Measurements from ENCODE around the gene CYB5D1.
A peak's percentile ranks its signal among the peaks of the same experiment; 100 is the strongest.

CYB5D1 gene

DNA sequence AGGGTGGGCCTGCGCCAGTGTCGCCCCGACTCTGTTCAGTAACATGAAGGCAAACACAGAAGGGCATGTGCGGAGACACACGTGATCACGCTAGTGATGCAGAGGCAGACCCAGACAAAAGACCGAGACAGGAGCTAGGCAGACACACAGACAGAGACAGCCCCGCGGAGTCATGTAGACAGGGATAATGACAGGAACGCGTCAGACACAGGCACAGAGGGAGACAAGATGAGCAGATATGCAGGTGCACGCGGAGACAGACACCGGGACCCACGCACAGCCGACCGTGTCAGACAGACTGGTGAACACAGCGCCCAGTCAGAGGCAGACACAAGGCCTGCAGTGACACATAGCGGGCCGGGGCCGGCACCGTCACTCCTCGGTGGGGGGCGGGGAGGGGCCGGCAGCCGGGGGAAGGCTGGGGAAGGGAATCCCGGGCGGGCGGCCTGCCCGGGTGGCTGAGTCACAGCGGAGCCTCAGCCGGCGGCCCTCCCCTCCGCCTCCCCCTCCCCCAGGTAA, 16.3 kb upstream of the CYB5D1 start:
- H3K4me3 ChIP-seq (ENCODE audit: control insufficient read depth, low read depth, low read length): peak overlapping the region; percentile 68
- peak; percentile 88 for DNase-seq (ENCODE audit: low read depth)
- TF ChIP-seq, protein P1, sequence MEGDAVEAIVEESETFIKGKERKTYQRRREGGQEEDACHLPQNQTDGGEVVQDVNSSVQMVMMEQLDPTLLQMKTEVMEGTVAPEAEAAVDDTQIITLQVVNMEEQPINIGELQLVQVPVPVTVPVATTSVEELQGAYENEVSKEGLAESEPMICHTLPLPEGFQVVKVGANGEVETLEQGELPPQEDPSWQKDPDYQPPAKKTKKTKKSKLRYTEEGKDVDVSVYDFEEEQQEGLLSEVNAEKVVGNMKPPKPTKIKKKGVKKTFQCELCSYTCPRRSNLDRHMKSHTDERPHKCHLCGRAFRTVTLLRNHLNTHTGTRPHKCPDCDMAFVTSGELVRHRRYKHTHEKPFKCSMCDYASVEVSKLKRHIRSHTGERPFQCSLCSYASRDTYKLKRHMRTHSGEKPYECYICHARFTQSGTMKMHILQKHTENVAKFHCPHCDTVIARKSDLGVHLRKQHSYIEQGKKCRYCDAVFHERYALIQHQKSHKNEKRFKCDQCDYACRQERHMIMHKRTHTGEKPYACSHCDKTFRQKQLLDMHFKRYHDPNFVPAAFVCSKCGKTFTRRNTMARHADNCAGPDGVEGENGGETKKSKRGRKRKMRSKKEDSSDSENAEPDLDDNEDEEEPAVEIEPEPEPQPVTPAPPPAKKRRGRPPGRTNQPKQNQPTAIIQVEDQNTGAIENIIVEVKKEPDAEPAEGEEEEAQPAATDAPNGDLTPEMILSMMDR (conservative IDR thresholded peaks at IDR 0.05; ENCODE audit: control insufficient read depth, insufficient read depth, low read depth, low read length): no peak

DNA sequence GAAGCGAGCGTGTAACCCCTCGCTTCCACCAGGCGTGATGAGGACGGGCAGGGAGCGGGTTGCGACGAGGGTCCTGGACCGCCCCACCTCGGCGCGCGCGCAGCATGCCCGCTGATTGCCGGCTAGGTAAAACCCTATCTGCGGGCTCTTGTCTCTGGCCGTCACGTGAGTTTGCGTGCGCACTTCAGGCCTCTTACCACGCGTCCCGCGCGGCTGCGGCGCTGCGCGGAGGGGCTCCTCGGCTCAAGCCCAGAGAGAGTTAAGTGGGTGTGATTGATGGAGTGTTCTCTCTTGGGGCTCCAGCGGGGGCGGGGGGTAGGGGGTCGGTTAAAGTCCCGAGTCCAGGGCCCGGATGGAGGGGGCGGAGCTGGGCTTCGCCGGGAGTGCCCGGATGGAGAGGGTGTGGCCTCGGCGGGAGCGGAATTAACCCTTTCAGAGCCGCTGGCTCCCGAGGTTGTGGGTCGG, 15.9 kb upstream of the CYB5D1 start:
- TF ChIP-seq, protein P1 (conservative IDR thresholded peaks at IDR 0.05; ENCODE audit: control insufficient read depth, insufficient read depth, low read depth, low read length): no peak
- peak overlapping the region; percentile 68 for H3K4me3 ChIP-seq (ENCODE audit: control insufficient read depth, low read depth, low read length)
- DNase-seq (ENCODE audit: low read depth): peak; percentile 83

DNA sequence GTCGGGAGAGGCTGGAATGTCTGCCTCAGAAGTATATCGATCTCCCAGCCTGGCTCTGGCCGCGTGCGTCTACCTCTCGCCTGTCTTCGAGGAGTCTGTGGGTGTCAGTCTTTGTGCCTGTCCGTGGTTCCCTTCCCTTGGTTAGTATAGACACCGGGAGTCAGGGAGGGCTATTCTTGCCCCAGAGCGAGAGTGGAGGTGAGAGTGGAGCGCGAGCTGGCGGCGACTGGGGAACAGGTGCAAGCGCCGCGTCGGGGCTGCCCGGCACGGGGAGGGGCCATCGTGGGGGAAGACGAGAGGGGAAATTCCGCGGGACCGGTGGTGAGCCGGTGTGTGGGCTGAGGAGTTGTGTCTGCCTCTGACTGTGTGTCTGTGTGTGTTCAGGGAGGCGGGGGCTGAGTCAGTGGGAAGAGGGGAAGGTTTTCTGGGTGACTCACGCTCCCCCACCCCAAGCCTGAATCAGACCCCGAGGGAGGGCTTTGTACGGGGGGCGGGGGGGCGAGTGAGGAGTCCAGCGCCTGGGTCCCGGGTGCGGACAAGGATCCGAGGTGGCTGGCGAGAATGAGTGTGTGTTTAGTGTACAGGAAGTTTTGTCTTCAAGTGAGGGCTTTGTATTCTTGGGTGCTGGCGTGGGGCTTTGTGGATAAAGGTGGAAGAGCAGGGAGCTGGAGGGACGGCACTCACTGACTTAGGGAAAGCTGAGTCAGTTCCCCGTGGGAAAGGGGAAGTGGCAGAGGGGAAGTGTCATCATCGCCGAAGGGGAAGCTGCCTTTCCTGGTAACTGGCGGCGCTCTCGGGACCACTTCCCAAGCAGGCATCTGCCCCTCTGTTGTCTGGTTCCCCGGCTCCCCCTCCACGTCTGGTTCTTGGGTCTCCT, 15.2 kb upstream of the CYB5D1 start:
- TF ChIP-seq, protein P1 (conservative IDR thresholded peaks at IDR 0.05; ENCODE audit: control insufficient read depth, insufficient read depth, low read depth, low read length): no peak
- peak overlapping the region; percentile 68 for H3K4me3 ChIP-seq (ENCODE audit: control insufficient read depth, low read depth, low read length)
- DNase-seq (ENCODE audit: low read depth): peak; percentile 96

DNA sequence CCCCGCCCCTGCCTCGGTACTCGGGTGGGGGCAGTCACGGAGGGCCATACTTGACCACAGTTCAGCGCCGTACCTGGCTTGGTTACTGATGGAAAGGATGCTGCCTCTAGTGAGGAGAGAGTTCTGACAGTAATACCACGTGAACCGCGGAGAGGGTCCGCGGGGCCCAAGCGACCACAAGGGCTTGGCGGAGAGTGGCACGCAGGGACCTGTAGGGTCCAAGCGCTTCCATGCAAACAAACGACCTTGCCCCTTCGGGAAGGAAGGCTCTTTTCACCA, 14.6 kb upstream of the CYB5D1 start:
- H3K4me3 ChIP-seq (ENCODE audit: control insufficient read depth, low read depth, low read length): peak overlapping the region; percentile 68
- TF ChIP-seq, protein P1 (conservative IDR thresholded peaks at IDR 0.05; ENCODE audit: control insufficient read depth, insufficient read depth, low read depth, low read length): no peak
- no peak for DNase-seq (ENCODE audit: low read depth)

DNA sequence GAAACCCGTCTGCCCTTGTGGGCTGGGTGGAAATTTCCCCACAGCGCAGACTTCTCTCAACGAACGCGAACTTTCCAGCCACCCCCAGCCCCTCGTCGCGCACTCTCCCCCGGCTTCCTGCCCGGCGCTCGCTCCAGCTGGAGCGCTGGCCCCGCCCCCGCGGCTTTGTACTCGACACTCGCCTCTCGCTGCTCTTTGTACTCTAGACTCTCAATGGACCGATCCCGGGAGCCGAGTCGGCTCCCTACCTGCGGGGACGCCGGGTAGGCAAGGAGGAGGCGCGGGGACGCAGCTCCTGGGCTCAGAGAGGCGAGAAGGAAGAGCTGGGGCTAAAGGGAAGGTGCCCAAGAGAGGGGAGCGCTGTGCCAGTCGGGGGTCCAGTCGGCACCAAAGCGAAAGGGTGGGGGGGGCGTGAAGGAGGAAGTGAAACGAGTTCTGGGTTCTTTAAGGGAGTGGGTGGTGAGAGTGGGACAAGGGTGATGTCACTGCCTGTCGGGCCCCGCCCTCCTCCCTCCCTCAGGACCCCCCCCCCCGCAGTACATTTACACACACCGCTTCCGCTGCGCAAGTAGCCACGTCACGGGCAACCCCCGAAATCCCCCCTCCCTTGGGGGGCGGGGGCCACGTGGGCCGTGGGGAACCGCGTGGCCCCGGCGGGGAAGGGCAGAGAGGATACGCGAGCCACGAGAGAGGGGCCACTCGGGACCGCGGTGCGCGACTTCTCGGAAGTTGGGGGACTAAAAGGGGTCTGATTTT, 14.1 kb upstream of the CYB5D1 start:
- DNase-seq (ENCODE audit: low read depth): peak; percentile 83
- TF ChIP-seq, protein P1 (conservative IDR thresholded peaks at IDR 0.05; ENCODE audit: control insufficient read depth, insufficient read depth, low read depth, low read length): no peak
- H3K4me3 ChIP-seq (ENCODE audit: control insufficient read depth, low read depth, low read length): peak overlapping the region; percentile 68

DNA sequence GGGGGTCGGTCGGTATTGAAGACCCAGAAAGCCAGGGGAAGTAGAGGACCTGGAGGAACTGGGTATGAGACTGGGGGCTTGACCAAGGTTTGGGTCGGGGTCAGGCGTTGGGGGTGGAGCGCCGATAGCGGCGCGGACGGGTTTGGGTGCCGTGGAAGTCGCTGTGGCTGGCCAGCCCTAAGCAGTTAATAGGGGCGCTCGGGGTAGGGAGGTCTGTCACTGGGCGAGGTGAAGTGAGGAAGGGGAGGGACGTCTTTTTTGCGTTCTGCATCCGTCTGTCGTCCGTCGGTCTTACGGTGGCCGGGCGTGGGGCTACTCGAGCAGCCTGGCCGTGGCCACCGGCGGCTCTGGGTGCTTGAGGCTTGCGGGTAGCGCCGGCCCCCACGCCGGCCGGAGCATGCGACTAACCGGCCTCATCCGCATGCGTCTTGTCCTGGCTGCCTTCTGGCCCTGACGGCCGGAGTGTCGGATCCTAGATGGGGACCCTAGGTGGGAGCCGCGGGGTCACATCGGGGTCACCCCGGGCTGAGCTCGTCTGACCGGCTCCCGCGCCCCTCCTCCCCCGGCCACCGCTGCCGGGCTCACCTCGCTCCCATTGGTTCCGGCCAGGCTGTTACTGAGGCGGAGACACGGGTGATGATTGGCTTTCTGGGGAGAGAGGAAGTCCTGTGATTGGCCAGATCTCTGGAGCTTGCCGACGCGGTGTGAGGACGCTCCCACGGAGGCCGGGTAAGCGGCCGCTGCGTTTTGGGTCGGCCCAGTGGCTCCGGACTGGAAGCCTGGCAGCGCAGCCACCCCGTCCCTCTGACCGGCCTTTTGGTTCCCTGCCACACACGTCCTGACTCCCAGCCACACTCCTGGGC, 13.3 kb upstream of the CYB5D1 start:
- H3K4me3 ChIP-seq (ENCODE audit: control insufficient read depth, low read depth, low read length): peak overlapping the region; percentile 68
- DNase-seq (ENCODE audit: low read depth): peak; percentile 95
- TF ChIP-seq, protein P1 (conservative IDR thresholded peaks at IDR 0.05; ENCODE audit: control insufficient read depth, insufficient read depth, low read depth, low read length): no peak
